SW 1271 (cell line): Measurements from ENCODE around the gene EPAS1.
A peak's percentile ranks its signal among the peaks of the same experiment; 100 is the strongest.

Source experiments
- DNase-seq, 2 experiments: peaks; one replicate each; lab custom pipeline; 2025; lab: John Stamatoyannopoulos, UW

Gene EPAS1

DNA sequence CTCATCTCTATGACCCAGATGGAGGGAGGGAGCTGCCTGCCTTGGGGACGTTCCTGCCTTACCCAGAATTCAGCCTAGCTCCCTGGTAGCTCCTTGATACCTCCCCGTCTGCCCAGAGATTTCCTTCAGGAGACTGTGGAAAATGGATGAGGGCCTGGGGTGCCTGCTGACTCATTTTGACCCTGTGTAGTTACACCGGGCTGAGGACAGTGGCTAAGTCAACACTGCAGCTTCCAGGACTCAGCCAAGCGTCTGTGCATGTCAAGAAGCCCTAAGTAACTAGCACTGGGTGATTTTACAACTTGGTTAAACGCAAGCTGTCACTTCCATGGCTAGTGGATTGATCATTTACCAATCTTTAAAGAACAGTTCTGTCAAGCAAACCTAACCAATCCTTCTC lies 23.3 kb upstream of the EPAS1 start:
- no peak for DNase-seq

DNA sequence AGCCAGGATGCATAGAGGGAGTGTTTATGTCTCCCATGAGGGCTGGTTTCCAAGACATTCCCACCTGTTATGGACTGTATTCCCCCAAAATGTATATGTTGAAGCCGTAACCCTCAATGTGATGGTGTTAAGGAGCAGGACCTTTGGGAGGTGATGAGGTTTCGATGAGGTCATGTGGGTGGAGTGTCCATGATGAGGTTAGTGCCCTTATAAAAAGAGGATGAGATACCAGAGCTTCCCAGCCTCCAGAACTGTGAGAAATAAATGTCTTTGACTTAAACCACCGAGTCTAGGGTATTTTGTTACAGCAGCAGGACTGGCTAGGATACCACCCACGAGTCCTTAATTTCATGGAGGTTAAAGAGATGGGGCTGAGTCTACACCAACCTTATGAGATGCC lies 22.6 kb upstream of the EPAS1 start:
- DNase-seq = no peak

DNA sequence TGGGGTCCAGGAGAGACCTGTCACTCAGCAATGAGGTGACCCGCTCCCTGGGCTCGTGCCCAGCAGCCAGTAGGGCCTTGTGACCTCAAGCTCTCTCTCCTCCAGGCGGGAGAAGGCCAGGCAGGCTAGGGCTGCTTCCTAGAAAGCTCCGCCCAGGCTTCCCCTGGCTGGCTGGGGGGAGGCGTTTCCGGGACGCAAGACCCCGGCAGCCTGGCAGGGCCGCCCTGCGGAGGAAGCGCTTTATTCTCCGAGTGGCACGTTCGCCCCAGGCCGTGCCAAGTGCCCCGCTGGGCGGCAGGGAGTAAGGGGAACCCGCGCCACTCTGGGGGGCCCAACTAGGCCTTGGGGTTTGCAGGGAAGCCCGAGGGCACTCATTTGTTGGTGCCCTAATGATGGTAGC lies 21.2 kb upstream of the EPAS1 start:
- no peak for DNase-seq

DNA sequence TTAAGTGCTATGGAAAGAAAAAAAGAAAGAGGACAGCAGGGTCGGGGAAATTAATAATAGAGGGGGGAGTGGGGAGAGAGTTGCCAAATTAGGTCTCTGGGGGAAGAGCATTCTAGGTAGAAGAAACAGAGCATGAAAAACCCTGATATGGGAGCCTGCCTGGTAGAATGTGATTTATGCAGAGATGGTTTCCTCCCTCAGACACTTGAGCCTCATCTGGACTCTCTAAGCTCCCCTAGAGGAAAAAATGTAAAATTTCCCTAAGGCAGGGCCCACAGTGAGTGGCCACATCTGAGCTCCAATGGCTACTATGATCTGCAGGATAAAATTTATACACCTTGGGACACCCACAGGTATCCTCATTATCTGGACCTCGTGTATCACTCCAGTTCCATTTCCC lies 20.6 kb upstream of the EPAS1 start:
- DNase-seq = peak in 1 of 2 experiments; percentile 25

DNA sequence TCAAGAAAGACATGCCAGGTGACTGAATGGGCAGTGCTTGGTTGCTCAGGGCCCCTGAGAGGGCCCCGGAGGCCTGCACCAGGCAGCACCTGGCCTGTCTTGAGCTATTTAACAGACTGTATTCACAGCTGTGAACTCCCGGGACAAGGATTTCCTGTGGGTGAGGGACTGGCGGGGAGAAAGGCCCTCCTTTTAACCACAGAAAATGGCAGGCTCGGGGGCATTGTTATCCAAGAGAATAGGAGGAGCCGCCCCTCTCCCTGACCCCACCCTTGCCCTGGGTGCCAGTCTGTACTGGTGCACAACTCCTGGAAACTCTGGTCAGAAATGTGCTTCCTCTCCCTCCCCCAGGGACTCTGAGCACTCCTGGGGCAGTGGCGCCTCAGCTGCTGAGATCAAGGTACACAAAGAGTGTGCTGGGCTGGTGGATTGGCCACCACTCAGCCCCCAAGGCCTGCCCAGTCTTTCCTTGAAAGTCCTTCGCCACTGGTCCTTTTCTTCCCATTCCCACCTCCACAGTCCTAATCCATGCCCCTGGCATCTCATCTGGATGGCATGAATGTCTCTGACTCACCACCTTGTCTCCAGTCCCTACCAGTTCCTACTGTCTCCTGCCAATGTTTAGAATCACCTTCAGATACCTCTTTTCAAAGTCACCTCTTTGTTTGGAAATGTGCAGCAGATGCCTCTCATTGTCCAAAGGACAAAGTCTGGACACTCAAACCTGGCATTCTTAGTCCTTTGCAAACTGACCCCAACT lies 19.6 kb upstream of the EPAS1 start:
- DNase-seq = no peak

DNA sequence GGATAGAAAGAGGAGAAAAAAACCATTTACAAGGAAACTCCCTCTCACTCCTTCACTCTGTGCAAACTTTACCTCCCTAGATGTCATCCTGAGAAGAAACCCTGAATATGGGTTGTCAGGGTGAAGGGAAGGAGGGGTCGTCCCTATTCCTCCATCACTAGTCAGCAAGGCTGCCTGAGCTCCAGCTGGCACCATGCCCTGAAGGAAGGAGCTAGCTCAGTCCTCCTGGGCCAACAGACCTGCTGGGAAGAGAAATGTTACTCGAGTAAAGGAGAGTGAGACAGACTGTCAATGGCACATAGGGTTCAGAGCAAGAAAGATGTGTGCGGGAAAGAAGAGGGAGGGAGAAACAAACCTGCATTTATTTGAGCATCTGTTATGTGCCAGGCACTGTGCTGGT lies 18.3 kb upstream of the EPAS1 start:
- DNase-seq = no peak

DNA sequence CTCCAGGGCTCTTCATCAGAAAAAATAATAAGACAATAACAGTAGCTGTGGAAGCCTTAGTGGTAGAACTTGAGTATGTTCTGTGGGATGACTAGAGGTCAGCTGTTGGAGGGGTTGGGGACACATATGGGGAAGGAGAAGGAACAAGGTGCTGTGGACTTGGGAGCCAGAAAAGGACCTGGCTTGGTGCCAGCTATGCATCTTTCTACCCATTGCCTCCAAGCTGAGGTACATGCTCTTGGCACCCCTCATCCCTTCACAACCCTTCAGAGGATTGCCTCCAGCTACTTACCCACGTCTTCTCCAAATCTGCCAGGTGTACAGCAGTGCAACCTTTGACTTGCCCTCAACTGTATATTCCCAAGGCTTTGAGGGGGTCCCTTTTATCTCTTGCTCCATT lies 15.3 kb upstream of the EPAS1 start:
- no peak for DNase-seq

DNA sequence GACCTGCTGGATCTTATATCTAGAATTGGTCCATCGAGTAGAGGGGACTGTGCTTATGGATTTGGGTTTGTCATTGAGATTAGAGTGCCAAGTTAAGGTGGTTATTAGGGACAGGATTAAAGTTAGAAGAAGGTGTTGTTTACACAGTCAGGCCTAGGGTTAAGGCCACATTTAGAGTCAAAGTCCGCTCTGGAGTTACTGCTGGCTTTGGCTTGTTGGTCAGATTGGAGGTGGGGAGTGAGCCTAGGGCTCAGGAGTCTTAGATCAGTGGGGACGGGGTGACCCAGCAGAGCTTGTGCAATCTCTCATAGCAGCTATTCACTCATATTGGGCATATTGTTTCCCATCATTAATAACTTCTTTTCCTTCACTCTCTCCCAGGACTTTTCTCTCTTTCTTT lies 13.5 kb upstream of the EPAS1 start:
- DNase-seq = no peak

DNA sequence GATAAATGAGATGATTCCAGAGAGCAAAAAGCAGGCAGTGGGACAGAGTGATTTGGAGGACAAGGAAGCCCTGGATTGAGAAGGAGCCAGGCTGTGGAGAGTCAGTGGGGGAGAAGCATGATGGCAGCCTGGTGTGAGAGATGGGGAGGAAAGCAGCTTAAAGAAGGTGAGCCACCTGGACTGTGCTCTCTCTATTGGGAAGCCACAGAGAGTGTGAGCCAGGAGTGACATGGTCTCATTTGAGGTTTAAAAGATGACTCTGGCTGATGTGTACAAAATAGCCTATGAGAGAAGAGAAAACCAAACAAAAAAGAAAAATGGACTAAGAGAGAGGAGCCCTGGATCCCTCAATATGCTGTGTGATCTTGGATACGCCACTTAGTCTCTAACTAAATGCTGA lies 12.9 kb upstream of the EPAS1 start:
- no peak for DNase-seq

DNA sequence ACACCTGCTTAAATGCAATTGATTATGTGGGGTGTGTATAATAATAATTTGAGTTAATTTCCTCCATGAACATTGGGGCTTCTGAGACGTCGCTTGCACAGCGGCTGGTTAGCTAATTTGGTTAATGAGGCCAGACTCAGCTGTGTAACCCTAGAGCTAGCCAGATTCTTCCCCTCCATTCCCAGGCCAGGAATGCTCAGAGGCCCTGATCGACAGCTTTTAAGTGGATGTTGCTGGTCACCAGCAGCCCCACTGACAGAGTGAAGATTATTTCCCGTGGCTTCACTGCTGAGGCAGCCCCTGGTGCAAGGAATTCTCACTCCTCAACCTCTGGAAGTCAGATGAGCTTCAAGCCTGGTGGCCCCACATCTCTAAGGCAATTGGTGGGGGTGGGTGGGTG lies 12.4 kb upstream of the EPAS1 start:
- DNase-seq = no peak

DNA sequence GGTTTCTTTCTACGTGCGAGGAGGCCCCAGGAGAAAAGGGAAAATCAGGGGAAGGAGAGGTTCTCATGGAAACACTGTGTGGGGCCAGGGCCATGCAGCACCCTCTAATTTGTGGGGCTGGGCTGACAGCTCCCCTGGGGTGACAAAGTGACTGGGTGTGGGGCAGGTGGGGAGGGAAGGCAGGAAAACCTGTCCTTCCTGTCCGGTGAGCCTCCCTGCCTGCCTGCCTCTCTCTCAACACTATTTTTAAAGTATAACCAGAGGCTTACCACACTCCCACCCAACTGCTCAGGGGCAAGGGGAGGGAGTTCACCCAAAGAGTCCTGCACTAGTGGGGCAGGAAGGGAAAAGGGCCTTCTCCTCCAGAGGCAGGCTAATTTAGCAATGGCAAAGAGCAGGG lies 10.5 kb upstream of the EPAS1 start:
- no peak for DNase-seq

DNA sequence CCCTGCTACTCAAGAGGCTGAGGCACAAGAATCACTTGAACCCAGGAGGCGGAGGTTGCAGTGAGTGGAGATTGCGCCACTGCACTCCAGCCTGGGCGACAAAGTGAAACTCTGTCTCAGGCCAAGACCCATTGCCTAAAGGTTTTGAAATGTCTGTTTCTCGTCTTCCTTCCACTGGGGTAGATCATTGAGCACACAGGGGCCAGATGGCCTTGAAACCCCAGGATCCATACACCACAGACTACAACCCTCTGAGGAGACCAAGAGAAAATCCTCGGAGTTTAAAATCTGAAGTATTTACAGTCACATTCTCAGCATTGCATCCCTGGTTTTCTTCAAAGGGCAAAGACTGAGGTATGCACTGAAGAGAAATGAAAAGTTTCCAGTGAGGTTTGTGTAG lies 7.1 kb upstream of the EPAS1 start:
- no peak for DNase-seq

DNA sequence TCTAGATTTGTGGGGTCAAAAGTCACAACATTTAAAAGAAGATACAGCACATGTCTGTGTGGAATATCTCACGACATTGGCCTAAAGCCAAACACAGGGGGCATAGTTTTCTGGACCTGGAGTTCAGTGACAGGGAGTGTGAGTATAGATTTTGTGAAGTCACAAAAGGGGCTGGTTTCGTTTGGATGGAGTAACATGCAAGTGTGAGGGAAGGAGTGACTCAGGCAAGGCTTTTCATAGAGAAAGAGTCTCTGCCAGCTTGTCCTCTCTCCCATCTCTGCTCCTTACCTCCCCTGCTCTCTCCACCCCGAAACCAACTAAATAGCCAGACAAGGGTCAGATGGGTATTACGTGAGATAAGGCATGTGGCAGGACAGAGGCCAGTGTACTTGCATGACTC lies 3.7 kb upstream of the EPAS1 start:
- DNase-seq = no peak

DNA sequence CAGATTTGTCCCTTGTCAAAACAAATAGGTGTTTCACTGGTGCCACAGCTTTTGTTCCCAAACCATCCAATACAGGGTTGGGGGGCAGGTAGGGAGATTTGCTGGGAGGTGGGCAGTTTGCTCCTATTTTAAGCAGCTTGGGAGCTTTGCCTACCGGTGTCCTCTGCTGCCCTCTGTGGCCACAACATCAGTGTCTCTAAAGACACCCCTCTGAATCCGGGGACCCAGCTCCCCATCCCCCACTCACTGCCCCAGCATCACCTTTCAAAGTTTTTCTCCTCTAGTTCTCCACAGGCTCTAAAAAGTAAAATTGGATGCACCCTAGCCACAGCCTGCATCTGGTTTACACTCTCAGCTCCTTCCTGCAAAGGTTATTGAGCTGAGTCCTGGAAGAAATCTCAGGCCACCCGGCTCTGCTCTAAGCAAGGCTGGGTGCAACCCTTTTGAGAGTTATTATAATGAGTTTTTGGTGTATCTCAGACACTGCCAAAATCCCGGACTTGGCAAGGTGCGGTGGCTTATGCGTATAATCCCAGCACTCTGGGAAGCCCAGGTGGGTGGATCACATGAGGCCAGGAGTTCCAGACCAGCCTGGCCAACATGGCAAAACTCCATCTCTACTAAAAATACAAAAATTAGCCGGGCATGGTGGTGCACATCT lies 2.9 kb upstream of the EPAS1 start:
- DNase-seq = no peak

DNA sequence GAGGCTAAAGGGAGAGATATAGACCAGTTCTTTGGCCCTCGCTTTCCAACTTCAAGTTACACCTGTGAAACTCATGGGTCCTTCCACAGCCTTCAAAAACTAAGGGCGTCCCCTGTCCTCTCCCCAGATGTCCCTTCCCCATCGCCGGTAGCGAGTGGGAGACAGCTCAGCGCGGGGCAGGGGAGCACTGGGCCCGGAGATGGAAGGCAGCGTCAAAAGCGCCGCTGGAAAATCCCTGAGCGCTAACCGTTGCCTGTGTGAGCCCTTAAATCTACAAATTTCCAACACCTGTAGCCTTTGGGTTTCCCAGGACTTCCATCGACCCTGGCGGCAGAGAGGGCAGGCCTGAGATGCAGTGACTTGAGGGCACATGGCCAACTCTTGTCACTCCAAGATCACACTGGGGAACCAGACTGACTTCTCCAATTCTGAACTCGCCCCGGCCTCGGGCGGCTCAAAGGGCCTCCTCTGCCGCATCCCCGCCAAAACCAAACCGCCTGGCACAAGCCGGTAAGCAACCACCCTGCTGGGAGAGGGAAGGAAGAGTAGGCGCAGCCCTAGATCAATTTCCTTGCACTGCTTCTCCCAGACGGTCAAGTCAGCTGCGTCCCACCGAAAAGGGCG lies 879 bp upstream of the EPAS1 start:
- DNase-seq = peak in 1 of 2 experiments; percentile 35

DNA sequence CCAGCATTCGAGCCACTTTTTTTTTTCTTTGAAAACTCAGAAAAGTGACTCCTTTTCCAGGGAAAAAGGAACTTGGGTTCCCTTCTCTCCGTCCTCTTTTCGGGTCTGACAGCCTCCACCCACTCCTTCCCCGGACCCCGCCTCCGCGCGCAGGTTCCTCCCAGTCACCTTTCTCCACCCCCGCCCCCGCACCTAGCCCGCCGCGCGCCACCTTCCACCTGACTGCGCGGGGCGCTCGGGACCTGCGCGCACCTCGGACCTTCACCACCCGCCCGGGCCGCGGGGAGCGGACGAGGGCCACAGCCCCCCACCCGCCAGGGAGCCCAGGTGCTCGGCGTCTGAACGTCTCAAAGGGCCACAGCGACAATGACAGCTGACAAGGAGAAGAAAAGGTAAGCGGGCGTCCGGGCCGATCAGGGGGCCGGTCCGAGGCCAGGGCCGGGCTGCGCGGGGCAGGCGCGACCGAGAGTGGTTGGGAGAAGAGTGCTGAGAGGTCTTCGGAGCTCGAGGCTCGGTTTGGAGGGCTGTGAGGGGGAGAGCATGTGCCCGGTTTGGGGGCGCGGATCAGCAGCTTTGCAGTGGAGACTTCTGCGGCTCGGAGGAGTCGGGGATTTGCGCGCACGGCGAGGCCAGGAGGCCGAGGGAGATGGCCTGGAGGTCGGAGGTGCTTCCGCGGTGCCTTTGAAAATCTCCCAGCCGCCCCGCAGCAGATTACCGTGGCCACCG lies 502 bp downstream of the EPAS1 start:
- peak; percentile 60 to 72 for DNase-seq

DNA sequence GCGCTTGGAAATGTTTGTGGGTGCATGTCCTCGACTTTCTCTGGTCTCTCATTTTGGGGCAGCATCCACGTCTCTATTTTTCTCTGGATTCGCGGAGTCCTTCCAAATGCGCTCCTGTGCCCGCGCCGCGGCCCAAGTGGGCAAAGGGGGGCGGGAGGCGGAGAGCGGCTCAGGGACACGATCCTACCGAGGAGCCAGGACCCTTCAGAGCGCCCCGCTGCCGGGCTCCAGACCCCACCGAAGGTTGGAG lies 990 bp downstream of the EPAS1 start:
- no peak for DNase-seq

DNA sequence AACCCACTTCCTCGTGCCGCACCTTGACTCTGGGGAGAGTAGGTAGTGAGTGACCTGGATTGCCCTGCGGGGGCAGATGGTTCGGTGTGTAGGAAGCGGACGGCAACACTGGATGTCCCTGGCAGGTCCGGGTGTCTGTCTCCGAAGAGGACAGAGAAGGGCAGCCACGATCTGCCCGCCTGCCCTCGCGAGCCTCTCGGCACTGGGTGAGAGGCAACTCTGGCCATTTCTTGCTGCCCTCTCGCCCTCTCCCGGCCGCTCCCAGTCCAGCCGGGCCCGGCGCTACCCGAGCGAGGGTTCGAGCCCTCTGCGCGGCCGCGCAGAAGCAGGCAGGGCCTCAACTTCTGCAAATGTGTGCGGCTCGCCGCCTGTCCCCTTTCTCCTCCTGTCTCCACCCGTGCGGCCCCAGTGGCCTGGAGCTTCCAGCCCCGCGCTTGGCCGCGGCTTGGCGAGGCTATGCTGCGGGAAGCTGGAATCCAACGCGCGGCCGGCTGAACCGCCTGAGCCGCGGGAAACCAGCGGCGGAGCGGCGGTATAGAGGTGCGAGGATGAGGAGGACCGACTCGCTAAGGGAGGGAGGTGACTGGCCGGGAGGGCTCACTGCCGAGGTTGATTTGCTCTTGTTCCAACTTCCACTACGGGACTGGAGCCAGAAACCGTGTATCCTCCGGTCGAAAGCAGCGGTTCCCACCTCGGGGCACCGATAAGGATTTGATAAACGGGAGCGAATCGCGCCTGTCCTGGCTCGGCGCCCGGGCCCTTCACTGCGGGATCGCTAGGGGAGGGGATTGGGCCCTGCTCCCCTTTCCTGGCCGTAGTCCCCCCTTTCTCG lies 1.5 kb downstream of the EPAS1 start:
- peak; percentile 24 to 49 for DNase-seq

DNA sequence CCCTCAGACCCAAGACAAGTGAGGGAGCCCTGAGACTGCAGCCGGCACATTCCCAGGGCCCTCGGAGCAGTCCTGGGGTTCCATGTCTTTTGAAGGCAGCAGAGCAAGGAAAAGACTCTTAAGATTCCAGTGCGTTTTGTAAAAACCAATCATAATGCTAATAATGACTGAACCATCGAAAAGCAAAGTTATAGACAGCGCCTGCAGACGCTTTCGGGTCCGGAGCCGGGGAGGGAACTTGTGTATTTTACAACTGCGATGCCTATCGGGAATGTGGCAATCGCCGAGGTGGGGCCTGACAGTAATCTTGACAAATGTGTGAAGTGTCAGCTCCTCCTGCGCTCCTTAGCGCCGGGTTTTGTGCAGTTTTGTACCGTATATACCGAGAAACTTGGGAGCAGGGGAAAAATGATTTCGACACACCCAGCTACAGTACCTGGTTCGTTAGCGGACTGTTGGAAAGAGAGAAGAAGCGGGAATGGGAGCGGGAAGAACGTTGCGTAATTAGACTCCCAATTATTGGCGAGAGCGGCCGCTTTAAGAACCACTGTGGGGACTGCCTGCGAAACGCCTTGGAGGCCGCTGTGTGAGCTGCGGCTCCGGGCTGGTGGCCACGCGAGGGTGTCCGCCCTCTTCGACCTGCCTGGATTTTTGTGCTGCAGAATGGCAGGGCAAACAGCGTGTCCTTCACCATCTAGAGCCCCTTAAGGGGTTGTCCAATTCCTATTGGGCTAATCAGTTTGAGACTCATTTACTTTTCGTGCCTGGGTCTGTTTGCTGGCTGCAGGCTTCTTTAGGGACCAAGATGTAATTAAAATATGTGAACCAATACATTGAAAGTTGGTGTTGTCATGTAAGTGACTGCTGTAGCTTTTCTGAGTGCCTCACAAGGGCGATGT lies 2.4 kb downstream of the EPAS1 start:
- peak in 1 of 2 experiments; percentile 57 for DNase-seq

DNA sequence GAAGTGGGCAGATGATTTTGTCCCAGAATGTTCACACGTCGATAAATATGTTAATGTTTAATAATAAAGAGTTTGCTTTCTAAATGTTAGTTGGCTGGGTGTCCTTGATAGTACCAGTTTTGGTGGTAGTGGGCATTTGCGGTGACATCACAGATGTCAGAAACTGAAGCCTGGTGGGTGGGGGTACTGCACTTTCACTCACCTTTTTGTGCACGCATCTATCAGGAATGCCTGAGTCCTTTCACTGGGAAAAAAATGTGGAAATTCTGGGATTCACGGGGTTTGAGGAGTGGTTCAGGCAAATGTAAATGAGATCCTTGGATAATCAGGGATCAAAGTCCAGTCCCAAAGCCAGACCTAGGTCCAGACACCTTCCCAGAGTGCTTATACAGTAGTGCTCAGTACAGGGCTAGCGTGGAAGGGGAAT lies 3.2 kb downstream of the EPAS1 start:
- DNase-seq = no peak
